Trophoblast cell (in vitro differentiated cells and primary cell): ENCODE measurements around the gene E2F3.
"Not testable (repeated sequence)": the region's sequence is repeated elsewhere in the genome, so short reads cannot be mapped to it uniquely, and the experiment has no call there.

ENCODE experiments used
- DNase-seq, 2 donors: peaks; one replicate each; pipeline ENCODE4 v3.0.0-alpha.2; 2016
- H2AFZ ChIP-seq: 2 replicates; pipeline ENCODE4 v1.6.1; 2013; ENCODE audit warnings: low read length, moderate library complexity, mild to moderate bottlenecking; ENCODE audit not compliant: insufficient read depth, poor library complexity
- H2AK5ac ChIP-seq: 2 replicates; pipeline ENCODE4 v1.6.1; 2013; ENCODE audit warnings: mild to moderate bottlenecking, low read length
- H2BK120ac ChIP-seq: 2 replicates; pipeline ENCODE4 v1.6.1; 2013; ENCODE audit warnings: low read length, mild to moderate bottlenecking, moderate library complexity; ENCODE audit not compliant: insufficient read depth, poor library complexity
- H2BK12ac ChIP-seq: 2 replicates; pipeline ENCODE4 v1.6.1; 2013; ENCODE audit warnings: mild to moderate bottlenecking, low read length, moderate library complexity
- H2BK5ac ChIP-seq: 2 replicates; pipeline ENCODE4 v1.6.1; 2013; ENCODE audit warnings: low read length, low read depth, moderate library complexity, mild to moderate bottlenecking; ENCODE audit not compliant: poor library complexity
- H3K14ac ChIP-seq: 2 replicates; pipeline ENCODE4 v1.6.1; 2013; ENCODE audit warnings: mild to moderate bottlenecking, low read length
- H3K18ac ChIP-seq: 2 replicates; pipeline ENCODE4 v1.6.1; 2013; ENCODE audit warnings: mild to moderate bottlenecking, low read length
- H3K23ac ChIP-seq: 2 replicates; pipeline ENCODE4 v1.6.1; 2013; ENCODE audit warnings: low read length
- H3K27ac ChIP-seq: 2 replicates; pipeline ENCODE4 v1.5.1; 2013; ENCODE audit warnings: low read depth, mild to moderate bottlenecking, inconsistent platforms, low read length, moderate library complexity
- H3K27me3 ChIP-seq: 2 replicates; pipeline ENCODE4 v1.6.1; 2013; ENCODE audit warnings: inconsistent platforms, mild to moderate bottlenecking, low read length, moderate library complexity; ENCODE audit not compliant: insufficient read depth
- H3K36me3 ChIP-seq, 2 experiments: 1 replicate in 1 of 2; 2 replicates in 1 of 2; pipeline ENCODE4 v1.6.1; 2013; ENCODE audit warnings: low read length in 2 of 2, mild to moderate bottlenecking in 2 of 2, moderate library complexity in 1 of 2; ENCODE audit not compliant: insufficient read depth in 2 of 2, control insufficient read depth in 1 of 2
- H3K4ac ChIP-seq: 2 replicates; pipeline ENCODE4 v1.6.1; 2013; ENCODE audit warnings: low read depth, mild to moderate bottlenecking, low read length, moderate library complexity
- H3K4me1 ChIP-seq, 2 experiments: 1 replicate in 1 of 2; 2 replicates in 1 of 2; pipeline ENCODE4 v1.6.1; 2013; ENCODE audit warnings: low read length in 2 of 2, mild to moderate bottlenecking in 2 of 2, moderate library complexity in 1 of 2; ENCODE audit not compliant: insufficient read depth in 2 of 2, control insufficient read depth in 1 of 2
- H3K4me2 ChIP-seq: 2 replicates; pipeline ENCODE4 v1.6.1; 2013; ENCODE audit warnings: inconsistent platforms, mild to moderate bottlenecking, low read length, moderate library complexity
- H3K4me3 ChIP-seq: 2 replicates; pipeline ENCODE4 v1.5.1; 2013; ENCODE audit warnings: mild to moderate bottlenecking, low read depth, low read length, inconsistent platforms
- H3K79me1 ChIP-seq: one replicate; pipeline ENCODE4 v1.6.1; 2013; ENCODE audit warnings: low read length
- H3K79me2 ChIP-seq: 2 replicates; pipeline ENCODE4 v1.6.1; 2013; ENCODE audit warnings: low read length, mild to moderate bottlenecking; ENCODE audit not compliant: control insufficient read depth, insufficient read depth, poor library complexity
- H3K9ac ChIP-seq: 2 replicates; pipeline ENCODE4 v1.6.1; 2013; ENCODE audit warnings: mild to moderate bottlenecking, low read length
- H3K9me3 ChIP-seq: 2 replicates; pipeline ENCODE4 v1.6.1; 2013; ENCODE audit warnings: low read depth, mild to moderate bottlenecking, control low read depth, inconsistent platforms, low read length; ENCODE audit not compliant: insufficient read depth
- H4K12ac ChIP-seq: 2 replicates; pipeline ENCODE4 v1.6.1; 2013; ENCODE audit warnings: low read depth, mild to moderate bottlenecking, low read length, moderate library complexity
- H4K8ac ChIP-seq: 2 replicates; pipeline ENCODE4 v1.6.1; 2013; ENCODE audit warnings: low read depth, mild to moderate bottlenecking, low read length, moderate library complexity
- H4K91ac ChIP-seq: one replicate; pipeline ENCODE4 v1.6.1; 2013; ENCODE audit warnings: low read depth, mild to moderate bottlenecking, low read length, moderate library complexity
- WGBS: extraction: QIAGEN DNeasy Blood & Tissue Kit; methylation state at CpG from one replicate; pipeline ENCODE4 v1.1.7; 2013; ENCODE audit warnings: missing lambda C conversion rate; ENCODE audit not compliant: insufficient read length, insufficient coverage; ENCODE audit errors: extremely low coverage; 5-methylcytosine and 5-hydroxymethylcytosine counted together

Gene E2F3

GRCh38 chr6:20511852-20512251 is 110.2 kb downstream of the E2F3 start:
- no peak overlapping the region for H4K91ac ChIP-seq

GRCh38 chr6:20525208-20525607 is 123.5 kb downstream of the E2F3 start:
- H3K79me2 ChIP-seq, H4K12ac ChIP-seq, DNase-seq, H3K27me3 ChIP-seq, H2AK5ac ChIP-seq, H3K4me2 ChIP-seq, H4K8ac ChIP-seq, H2BK5ac ChIP-seq, H3K27ac ChIP-seq, H3K79me1 ChIP-seq, H3K4ac ChIP-seq, H3K14ac ChIP-seq, H3K23ac ChIP-seq, H3K18ac ChIP-seq, H3K9ac ChIP-seq, H2BK12ac ChIP-seq, H3K4me3 ChIP-seq, H4K91ac ChIP-seq, H2BK120ac ChIP-seq, H3K36me3 ChIP-seq, H3K9me3 ChIP-seq, H3K4me1 ChIP-seq, H2AFZ ChIP-seq: not testable (repeated sequence)
- no CpG with 5 or more reads among the region's 3 CpGs for WGBS

More at GRCh38 chr6:20511852-20512251, 110.2 kb downstream of the E2F3 start:
- H4K12ac ChIP-seq, result no peak overlapping the region
- no peak overlapping the region for H3K18ac ChIP-seq
- H3K27ac ChIP-seq, result no peak overlapping the region
- no peak overlapping the region for H3K4me2 ChIP-seq
- H3K23ac ChIP-seq, result no peak overlapping the region
- H3K4me1 ChIP-seq, result no peaks in the 10 kb centered on the region
- H3K14ac ChIP-seq, result no peak overlapping the region
- no peak overlapping the region for H2BK12ac ChIP-seq
- no CpG with 5 or more reads among the region's 2 CpGs for WGBS
- DNase-seq, result no peak
- no peak overlapping the region for H2AK5ac ChIP-seq
- no peak overlapping the region for H3K4me3 ChIP-seq
- H3K9me3 ChIP-seq, result no peaks in the 10 kb centered on the region
- H3K79me2 ChIP-seq, result no peaks in the 10 kb centered on the region
- H3K4ac ChIP-seq, result no peak overlapping the region
- H2BK120ac ChIP-seq, result no peak overlapping the region
- H4K8ac ChIP-seq, result no peak overlapping the region
- H3K9ac ChIP-seq, result no peak overlapping the region
- H3K27me3 ChIP-seq, result no peaks in the 10 kb centered on the region
- no peak overlapping the region for H2BK5ac ChIP-seq
- H3K79me1 ChIP-seq, result no peaks in the 10 kb centered on the region
- no peaks in the 10 kb centered on the region for H3K36me3 ChIP-seq
- no peak overlapping the region for H2AFZ ChIP-seq

- not testable (repeated sequence) for H3K79me2 ChIP-seq, H3K18ac ChIP-seq, H3K79me1 ChIP-seq, H4K8ac ChIP-seq, H2BK12ac ChIP-seq, H4K91ac ChIP-seq, H4K12ac ChIP-seq, H3K27me3 ChIP-seq, H3K14ac ChIP-seq, H3K4ac ChIP-seq, H2AK5ac ChIP-seq, H3K9ac ChIP-seq, H2BK5ac ChIP-seq, H3K4me1 ChIP-seq, H2BK120ac ChIP-seq, H3K23ac ChIP-seq, H2AFZ ChIP-seq, H3K4me3 ChIP-seq, H3K9me3 ChIP-seq, H3K27ac ChIP-seq, H3K36me3 ChIP-seq, H3K4me2 ChIP-seq
- WGBS, result no CpG with 5 or more reads among the region's 5 CpGs
- peak in 1 of 2 donors; percentile 85 for DNase-seq
Observed at GRCh38 chr6:20529086-20529448, 127.4 kb downstream of the E2F3 start.

- H2AK5ac ChIP-seq, result no peak overlapping the region
- no peak overlapping the region for H3K4me3 ChIP-seq
- no peak overlapping the region for H4K8ac ChIP-seq
- H2BK12ac ChIP-seq, result no peak overlapping the region
- no peak overlapping the region for H2BK120ac ChIP-seq
- H3K9me3 ChIP-seq, result no peaks in the 10 kb centered on the region
- H3K23ac ChIP-seq, result no peak overlapping the region
- WGBS, result no CpG with 5 or more reads among the region's 1 CpG
- H3K79me1 ChIP-seq, result peaks cover 3% of the 10 kb centered on the region
- no peak overlapping the region for H3K27ac ChIP-seq
- no peak overlapping the region for H4K91ac ChIP-seq
- H3K9ac ChIP-seq, result no peak overlapping the region
- no peaks in the 10 kb centered on the region for H3K27me3 ChIP-seq
- H3K36me3 ChIP-seq, result no peaks in the 10 kb centered on the region
- no peaks in the 10 kb centered on the region for H3K79me2 ChIP-seq
- no peak overlapping the region for H3K18ac ChIP-seq
- H3K4me2 ChIP-seq, result no peak overlapping the region
- no peak overlapping the region for H2BK5ac ChIP-seq
- no peak overlapping the region for H2AFZ ChIP-seq
- peaks cover 2 to 3% of the 10 kb centered on the region in 2 experiments for H3K4me1 ChIP-seq
- no peak overlapping the region for H3K4ac ChIP-seq
- DNase-seq, result no peak
- no peak overlapping the region for H4K12ac ChIP-seq
- no peak overlapping the region for H3K14ac ChIP-seq
Observed at GRCh38 chr6:20532881-20533280, 131.2 kb downstream of the E2F3 start.
